ENCODE results near the gene RUNX3. TPM values are rescaled to one million over a fixed set of nuclear protein-coding genes. Genes with fewer than 3 reads are reported as not detected.

RUNX3 gene
- total RNA-seq, 1 donor from 2014 or later, result 0.41 TPM

GRCh38 chr1:24913274-24913604, 16.8 kb downstream of the RUNX3 start:
- H3K9me3 Mint-ChIP-seq, result no peaks in the 10 kb centered on the region
- no peak overlapping the region for H3K27ac Mint-ChIP-seq
- no peak for DNase-seq (ENCODE audit: extremely low spot score, unreplicated experiment)
- no peaks in the 10 kb centered on the region for H3K36me3 Mint-ChIP-seq
- H3K27me3 Mint-ChIP-seq, result peaks cover 6% of the 10 kb centered on the region
- peaks cover 16% of the 10 kb centered on the region for H3K4me1 Mint-ChIP-seq (ENCODE audit: unreplicated experiment)
- TF ChIP-seq CTCF (conservative IDR thresholded peaks at IDR 0.05), result no peak
- H3K4me3 Mint-ChIP-seq, result no peak overlapping the region

- no peak for TF ChIP-seq CTCF (conservative IDR thresholded peaks at IDR 0.05)
- no peaks in the 10 kb centered on the region for H3K36me3 Mint-ChIP-seq
- peaks cover 16% of the 10 kb centered on the region for H3K4me1 Mint-ChIP-seq (ENCODE audit: unreplicated experiment)
- H3K9me3 Mint-ChIP-seq, result no peaks in the 10 kb centered on the region
- H3K27me3 Mint-ChIP-seq, result peaks cover 6% of the 10 kb centered on the region
- no peak for DNase-seq (ENCODE audit: extremely low spot score, unreplicated experiment)
- H3K4me3 Mint-ChIP-seq, result no peak overlapping the region
- H3K27ac Mint-ChIP-seq, result no peak overlapping the region
Observed at GRCh38 chr1:24912376-24913273, 17.5 kb downstream of the RUNX3 start.

GRCh38 chr1:24911651-24912155, 18.4 kb downstream of the RUNX3 start:
- Mint-ChIP-seq H3K9me3 (no peaks in the 10 kb centered on the region), H3K27ac (no peak overlapping the region), H3K27me3 (peaks cover 6% of the 10 kb centered on the region), H3K4me1 (ENCODE audit: unreplicated experiment) (peaks cover 16% of the 10 kb centered on the region), H3K4me3 (no peak overlapping the region), H3K36me3 (no peaks in the 10 kb centered on the region)
- DNase-seq (ENCODE audit: extremely low spot score, unreplicated experiment), result no peak
- no peak for TF ChIP-seq CTCF (conservative IDR thresholded peaks at IDR 0.05)

- Mint-ChIP-seq H3K27ac (no peak overlapping the region), H3K27me3 (peaks cover 6% of the 10 kb centered on the region), H3K36me3 (no peaks in the 10 kb centered on the region), H3K9me3 (no peaks in the 10 kb centered on the region), H3K4me3 (no peak overlapping the region), H3K4me1 (ENCODE audit: unreplicated experiment) (peaks cover 16% of the 10 kb centered on the region)
- DNase-seq (ENCODE audit: extremely low spot score, unreplicated experiment), result no peak
- no peak for TF ChIP-seq CTCF (conservative IDR thresholded peaks at IDR 0.05)
Observed at GRCh38 chr1:24910751-24911650, 19.1 kb downstream of the RUNX3 start.

GRCh38 chr1:24910210-24910609, 19.9 kb downstream of the RUNX3 start:
- Mint-ChIP-seq H3K36me3 (no peaks in the 10 kb centered on the region), H3K4me3 (no peak overlapping the region), H3K9me3 (no peaks in the 10 kb centered on the region), H3K27me3 (peaks cover 6% of the 10 kb centered on the region), H3K4me1 (ENCODE audit: unreplicated experiment) (peaks cover 16% of the 10 kb centered on the region), H3K27ac (no peak overlapping the region)
- no peak for DNase-seq (ENCODE audit: extremely low spot score, unreplicated experiment)
- TF ChIP-seq CTCF (conservative IDR thresholded peaks at IDR 0.05), result no peak
